A204.1 (cell line): ENCODE measurements around the gene TIMM10.

Experiments
- FAIRE-seq: peaks from 2 replicates; lab custom pipeline; 2012; peaks lifted over from hg19 to GRCh38; lab: Jason Lieb, UNC

Gene TIMM10

DNA sequence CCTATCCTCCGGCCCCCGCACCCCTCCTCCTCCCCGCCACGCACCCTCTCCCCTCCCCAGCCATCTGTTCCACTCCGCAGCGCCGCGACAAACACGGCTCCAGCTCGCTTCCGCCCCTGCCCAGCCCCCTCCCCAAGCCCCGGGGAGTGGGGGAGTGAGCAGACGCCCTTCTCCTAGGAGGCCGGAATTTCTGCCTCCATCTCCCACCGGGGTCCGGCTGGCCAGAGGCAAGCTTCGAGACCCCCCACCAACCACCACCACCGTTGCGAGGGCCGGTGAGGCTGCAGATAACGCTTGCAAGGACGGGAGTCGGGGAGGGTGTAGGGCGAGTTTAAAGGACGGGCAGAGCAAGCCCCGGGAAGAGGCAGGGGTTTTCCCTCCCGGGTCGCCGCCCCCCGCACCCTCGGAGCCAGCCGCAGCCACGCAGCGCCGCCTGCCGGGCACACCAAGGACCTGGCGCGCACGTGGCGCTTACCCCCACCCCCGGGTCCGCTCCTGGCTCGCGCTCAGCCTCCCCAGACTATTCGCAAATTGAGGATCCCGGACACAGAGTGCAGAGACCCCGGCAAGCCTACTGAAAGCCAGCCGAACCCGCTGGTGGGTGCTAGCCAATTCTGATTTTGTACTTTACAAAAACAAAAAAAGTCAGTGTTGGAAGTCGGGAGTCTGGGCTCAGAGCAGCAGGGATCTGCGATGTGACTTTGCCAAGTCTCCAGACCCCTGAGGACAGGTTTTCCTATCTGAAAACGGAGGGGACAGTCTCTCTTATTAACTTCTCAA lies 47.6 kb downstream of the TIMM10 start:
- FAIRE-seq, result no peak

DNA sequence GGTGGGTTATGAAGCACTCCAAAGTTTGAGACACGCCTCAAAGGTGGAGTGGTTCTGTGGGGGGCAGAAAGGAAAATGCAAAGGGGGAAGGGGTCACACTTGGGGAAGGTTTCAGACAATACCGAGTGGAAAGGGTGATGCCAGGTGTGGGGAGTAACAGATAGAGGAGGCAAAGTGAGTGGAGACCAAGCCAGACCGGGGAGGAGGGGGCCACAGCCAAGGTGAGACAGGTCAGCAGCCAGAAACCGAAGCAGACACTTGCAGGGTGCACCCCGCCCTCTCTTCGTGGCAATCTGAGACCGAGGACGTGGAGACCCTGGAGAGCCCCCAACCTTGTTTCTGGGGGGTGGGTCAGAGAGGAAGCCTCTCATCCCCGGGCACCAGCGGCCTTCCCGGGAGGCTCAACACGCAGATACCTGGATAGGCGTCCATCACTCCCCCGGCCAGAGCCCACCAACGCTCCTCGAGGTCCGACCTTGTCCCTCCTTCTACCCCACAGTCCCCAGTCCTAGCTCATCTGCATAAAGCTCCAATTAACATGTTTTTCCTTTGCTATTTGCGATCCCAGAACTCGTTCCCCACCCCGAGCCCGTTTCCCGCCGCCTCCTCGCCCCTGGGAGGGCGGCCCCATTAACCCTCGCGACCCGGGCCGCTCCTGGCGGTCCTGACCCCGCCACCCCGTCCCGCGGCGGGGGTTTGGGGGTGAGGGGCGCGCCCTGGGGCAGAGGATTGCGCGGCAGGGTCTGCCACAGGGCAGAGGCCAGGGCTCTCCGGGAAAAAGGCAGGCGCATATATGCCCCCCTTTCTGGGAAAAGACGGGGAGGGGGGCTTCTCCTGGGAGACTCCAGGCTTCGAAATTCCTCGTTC lies 48.4 kb downstream of the TIMM10 start:
- no peak for FAIRE-seq

- FAIRE-seq, result no peak
These were observed 49.2 kb downstream of the TIMM10 start for GRCh38 chr11:57481315-57481714.

DNA sequence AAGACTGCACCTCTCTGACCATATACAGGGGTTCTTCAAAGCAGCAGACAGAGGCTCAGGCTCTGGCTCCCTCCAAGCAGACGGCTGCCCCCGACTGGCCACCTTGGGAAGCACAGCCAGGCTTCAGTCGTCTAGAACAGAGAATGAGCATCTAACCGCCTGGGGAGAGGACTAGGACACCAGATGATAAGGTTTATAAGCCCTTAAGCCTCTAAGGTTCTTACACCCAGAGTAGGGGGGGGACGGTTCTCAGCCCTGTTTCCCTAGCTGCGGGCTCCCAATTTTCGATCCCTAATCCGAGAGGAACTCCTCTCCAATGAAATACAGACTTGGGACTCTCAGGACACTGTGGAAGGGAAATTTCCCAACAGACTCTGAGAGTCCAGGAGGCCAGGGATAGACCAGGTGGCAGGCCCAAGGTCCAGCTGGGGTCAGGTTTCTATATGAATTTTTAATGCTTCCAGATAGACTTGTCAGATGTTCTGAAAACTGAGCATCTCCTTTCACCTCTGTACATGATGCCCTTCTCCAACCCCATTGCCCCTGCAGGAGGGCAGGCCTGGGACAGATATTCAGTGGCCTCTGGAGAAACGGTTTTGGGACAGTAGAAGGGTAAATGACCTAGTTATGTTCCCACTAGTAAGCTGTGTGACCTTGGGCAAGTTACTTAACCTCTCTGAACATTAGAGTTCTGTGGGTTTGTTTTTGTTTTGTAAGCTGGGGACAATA lies 50.0 kb downstream of the TIMM10 start:
- no peak for FAIRE-seq

GRCh38 chr11:57479911-57480310 lies 50.6 kb downstream of the TIMM10 start:
- FAIRE-seq, result no peak

DNA sequence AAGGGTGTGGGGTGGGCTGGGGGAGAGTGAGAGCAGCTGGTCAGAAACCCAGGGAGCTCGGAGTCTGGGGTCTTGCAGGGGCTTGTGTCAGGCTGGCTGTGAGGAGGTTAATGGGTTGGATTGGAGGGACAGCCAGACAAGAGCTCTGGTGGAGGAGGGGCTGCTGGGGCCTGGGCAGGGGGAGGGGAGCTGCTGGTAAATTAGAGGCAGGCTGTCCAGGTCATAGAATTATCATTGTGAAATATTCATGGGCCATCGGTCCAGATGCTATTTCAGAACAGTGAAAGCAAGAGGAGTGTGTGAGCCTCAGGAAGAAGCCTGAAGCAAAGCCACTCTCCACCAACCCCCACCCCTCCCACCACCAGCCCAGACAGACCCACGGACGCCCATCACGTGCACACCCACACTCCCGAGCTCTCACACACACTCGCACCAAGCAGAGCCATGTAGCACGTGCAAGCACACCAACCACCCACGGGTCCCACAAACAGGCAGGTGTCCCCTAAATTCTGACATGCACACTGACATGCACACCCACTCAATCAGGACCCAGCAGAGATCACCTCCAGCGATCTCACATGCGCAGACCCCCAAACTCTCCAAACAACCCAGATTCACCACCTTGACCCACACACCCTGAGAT lies 51.4 kb downstream of the TIMM10 start:
- no peak for FAIRE-seq
